NCI-H1048 (cell line): ENCODE measurements around the gene UBA7.
"Not testable (repeated sequence)": the region's sequence is repeated elsewhere in the genome, so short reads cannot be mapped to it uniquely, and the experiment has no call there.

Experiments used
- DNase-seq: peaks from one replicate; lab custom pipeline; 2025; lab: John Stamatoyannopoulos, UW

The UBA7 gene, protein sequence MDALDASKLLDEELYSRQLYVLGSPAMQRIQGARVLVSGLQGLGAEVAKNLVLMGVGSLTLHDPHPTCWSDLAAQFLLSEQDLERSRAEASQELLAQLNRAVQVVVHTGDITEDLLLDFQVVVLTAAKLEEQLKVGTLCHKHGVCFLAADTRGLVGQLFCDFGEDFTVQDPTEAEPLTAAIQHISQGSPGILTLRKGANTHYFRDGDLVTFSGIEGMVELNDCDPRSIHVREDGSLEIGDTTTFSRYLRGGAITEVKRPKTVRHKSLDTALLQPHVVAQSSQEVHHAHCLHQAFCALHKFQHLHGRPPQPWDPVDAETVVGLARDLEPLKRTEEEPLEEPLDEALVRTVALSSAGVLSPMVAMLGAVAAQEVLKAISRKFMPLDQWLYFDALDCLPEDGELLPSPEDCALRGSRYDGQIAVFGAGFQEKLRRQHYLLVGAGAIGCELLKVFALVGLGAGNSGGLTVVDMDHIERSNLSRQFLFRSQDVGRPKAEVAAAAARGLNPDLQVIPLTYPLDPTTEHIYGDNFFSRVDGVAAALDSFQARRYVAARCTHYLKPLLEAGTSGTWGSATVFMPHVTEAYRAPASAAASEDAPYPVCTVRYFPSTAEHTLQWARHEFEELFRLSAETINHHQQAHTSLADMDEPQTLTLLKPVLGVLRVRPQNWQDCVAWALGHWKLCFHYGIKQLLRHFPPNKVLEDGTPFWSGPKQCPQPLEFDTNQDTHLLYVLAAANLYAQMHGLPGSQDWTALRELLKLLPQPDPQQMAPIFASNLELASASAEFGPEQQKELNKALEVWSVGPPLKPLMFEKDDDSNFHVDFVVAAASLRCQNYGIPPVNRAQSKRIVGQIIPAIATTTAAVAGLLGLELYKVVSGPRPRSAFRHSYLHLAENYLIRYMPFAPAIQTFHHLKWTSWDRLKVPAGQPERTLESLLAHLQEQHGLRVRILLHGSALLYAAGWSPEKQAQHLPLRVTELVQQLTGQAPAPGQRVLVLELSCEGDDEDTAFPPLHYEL

GRCh38 chr3:49813497-49814174 is at the start of gene UBA7:
Gene UBA7, minus strand, starts transcription at chr3:49813953. Its CDS starts 166 bp downstream, at chr3:49813787.
- DNase-seq, result no peak

DNA sequence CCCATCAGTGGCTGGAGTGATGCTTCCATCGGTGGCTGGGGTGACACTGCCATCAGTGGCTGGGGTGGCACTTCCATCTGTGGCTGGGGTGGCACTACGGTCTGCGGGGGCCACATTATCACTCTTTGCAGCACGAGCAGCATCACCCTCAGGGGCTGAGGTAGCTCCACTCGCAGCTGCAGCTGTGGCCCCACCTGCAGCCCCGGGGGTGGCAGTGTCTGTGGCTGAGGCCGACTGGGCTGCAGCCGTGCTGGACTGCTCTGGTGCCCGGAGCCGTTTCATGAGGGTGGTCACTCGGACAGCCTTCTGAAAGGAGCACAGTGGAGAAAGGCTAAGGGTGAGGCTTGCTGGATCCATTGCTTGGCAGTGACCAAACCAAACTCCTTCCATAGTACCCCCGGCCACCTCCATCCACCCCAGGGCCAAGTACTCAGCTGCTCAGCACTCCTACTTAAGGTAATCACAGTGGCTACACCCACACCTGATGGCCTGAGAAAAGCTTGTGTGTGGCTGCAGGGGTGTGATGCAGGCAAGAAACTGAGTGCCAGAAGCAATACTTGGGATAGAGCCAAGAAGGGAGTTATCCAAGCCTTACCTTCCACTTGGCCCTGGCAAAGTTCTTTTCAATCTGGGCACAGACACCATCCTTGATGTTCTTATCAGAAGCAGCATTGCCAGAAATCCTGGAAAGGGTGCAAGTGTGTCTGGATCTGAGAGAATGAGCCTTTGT is 46.0 kb upstream of the UBA7 start:
- no peak for DNase-seq

- peak; percentile 71 for DNase-seq
Observed at GRCh38 chr3:49856181-49857005, 42.6 kb upstream of the UBA7 start, which contains the start of gene TRAIP. Gene TRAIP, minus strand, starts transcription at chr3:49856564. Its CDS starts 111 bp downstream, at chr3:49856453.

- no peak for DNase-seq
Observed at GRCh38 chr3:49855662-49856061, 41.9 kb upstream of the UBA7 start.

DNA sequence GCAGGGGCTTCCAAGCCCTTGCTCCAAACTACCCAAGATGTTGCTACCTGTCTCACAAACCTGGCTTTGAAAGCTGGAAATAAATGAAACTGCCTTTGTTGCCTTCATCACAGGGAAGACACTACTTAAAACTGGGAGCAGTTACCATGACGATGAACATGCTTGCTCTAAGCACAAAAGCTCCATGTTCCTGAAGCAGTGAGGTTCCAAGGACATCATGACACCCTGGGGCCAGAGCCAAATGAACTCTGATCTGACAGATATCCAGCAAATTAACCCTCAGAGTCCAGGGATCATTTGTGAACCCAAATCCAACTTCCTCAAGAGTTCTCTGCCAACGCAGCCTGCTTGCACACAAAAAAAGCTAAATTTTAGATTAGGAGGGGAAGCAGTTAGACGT is 31.9 kb upstream of the UBA7 start:
- DNase-seq, result no peak

DNA sequence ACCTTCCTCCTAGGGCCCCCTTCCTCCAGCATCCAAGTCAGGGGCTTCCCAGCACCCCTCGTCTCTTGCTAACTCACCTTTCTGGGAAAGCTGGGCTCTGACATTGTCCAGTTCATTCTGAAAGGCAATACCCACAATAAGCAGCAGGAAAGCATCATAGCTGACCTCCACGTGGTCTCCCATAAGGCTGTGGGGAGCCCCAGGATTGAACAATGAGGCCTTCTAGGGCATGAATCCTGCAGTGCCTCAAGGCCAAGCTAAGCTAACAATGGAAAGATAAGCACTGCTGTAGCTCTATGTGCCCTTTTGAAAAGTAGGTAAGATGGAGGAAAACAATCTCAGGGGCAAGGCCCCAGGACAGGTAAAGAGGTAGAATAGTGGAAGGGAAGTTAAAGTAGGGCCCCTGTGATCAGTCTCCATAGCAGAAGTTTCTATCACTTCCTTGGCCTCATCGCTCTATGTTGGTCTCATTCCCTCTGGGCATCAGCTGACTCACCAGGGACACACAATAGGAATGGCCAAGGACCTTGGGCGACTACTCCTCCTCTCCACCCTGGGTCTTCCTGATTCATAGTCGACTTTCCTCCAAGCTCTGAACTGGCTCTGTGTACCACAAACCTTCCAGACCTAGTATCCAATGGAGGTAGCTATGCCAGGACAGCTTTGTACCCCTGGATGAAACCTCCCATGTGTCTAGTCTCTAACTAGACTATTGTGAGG is 30.9 kb upstream of the UBA7 start:
- no peak for DNase-seq

DNA sequence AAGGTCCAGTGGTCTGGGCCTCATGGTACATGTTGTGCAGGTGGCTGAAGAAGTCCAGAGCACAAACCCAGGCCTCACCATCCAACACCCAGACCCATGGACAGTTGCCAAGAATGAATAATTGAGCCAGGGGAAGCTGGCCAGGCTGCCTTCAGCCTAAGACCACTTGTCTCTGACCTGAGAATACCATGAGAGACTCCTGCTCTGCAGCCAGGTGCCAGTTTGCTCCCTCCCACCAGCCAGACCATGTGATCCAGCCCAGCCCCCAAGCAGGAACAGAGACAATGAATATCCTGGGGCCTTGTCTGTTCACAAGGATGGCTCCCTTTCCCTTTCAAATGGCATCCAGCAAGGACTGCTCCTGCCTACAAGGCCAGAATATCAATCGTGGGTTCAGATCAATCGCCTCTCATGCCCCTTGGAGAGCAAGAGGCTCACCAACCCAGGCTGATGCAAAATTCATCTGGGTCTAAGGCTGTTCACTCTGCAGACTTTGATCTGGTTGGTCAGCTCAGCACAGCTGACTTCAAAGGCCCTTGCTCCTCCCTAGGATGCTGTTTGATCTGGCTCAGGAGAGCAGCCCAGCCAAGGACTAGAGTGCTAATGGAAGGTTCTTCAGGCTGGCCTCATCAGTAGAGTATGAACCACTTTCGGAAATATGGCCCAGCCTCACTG is 29.2 kb upstream of the UBA7 start:
- no peak for DNase-seq

DNA sequence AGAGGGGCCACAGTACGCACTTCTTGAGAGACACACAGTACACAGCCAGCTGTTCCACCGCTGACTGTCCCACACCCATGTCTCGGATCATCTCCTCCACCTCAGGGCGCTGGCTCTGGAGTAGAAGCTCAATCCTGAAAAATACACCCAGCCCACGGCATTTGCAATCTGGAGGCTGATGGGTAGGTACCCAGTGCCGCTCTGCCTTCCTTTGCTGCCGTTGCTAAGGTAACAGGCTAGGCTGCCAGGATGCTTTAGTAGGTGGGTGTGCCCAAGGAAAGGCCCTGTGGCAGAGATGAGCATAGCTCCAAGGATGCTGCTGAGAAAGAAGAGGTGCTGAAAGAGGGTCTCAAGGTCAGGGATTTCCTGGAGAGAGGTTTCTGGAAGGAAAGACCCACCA is 28.1 kb upstream of the UBA7 start:
- no peak for DNase-seq

DNA sequence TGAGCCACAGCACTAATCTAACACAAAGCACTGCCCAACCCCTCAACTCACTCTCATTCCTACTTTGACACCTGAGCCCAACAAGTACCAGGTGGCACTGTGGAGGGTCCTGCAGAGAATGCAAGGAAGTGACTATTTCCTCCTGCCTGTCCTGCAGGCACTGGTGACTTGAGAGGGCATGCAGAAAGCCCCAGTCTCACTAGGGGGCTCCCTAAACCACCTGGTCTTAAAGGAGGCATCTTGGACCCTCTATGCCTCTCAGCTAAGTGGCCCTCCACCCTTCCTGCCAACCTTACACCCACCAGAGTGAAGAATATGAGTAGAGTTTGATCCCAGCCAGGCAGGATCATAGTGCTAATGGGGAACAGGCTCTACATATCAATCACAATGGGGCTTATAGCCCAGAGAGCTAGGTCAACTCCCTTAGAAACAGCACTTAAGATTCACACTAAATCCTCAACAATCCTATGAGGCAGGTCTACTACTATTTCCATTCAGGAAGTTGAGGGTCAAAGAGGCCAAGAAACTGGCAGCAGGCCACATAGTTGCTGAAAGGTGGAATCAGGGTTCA is 27.5 kb upstream of the UBA7 start:
- DNase-seq, result no peak

GRCh38 chr3:49840388-49840787 is 26.6 kb upstream of the UBA7 start:
- no peak for DNase-seq

DNA sequence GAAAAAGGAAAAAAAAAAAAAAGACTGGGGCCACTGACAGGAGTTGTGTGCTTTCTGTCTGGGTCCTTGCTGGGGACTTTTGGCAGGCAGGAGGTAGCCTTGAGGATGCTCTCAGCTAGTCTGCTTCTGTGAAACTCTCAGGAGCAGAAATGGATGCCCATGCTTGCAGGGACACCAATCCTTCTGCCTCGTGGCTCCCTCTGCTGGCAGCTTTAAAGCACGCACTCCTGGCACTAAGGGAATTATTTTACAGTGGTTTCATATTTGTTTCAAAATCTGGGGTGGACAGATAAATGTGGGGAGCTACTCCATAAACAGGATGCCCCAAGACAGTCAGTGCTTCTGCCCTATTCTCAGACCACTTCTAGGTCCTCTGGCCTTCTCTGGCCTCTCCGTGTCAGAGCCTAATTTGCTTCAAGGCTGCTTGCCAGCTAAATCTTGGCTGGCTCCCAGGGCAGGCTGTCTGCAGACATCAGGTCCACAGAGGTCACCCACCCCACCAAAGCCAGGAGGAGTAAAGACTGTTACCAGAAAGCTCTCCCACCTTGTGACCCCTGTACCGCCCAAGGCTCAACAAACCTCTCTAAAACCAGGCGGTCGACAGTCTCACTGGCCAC is 25.5 kb upstream of the UBA7 start:
- no peak for DNase-seq

DNA sequence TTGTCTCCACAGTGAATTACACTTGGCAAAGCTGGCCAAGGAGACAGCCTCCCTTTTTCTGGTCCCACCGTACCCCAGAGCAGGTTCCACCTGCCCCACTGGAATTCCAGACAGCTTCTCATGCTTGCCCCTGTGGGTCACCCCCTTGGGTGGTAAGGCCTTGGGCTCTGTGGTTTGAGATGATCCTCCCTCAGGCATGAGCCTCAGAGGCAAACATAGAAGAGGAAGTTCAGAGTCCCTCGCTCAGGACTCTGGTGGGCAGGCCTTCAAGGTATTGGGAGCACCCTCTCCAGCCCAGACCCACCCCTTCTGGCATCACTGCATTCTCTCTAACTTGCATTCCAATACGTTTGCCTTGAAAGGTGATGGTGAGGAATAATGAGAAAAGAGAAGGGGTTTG is 17.6 kb upstream of the UBA7 start:
- no peak for DNase-seq

GRCh38 chr3:49826016-49826415 is 12.3 kb upstream of the UBA7 start:
- DNase-seq, result no peak

DNA sequence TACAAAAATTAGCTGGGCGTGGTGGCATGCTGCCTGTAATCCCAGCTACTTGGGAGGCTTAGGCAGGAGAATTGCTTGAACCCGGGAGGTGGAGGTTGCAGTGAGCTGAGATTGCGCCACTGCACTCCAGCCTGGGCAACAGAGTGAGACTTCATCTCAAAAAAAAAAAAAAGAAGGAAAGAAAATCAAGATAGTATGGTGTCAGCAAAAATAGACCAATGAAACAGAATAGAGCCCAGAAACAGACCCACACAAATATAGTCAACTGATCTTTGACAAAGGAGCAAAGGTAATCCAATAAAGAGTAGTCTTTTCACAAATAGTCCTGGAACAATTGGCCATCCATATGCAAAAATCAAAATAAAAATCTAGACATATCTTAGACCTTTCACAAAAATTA is 9.4 kb upstream of the UBA7 start:
- not testable (repeated sequence) for DNase-seq

DNA sequence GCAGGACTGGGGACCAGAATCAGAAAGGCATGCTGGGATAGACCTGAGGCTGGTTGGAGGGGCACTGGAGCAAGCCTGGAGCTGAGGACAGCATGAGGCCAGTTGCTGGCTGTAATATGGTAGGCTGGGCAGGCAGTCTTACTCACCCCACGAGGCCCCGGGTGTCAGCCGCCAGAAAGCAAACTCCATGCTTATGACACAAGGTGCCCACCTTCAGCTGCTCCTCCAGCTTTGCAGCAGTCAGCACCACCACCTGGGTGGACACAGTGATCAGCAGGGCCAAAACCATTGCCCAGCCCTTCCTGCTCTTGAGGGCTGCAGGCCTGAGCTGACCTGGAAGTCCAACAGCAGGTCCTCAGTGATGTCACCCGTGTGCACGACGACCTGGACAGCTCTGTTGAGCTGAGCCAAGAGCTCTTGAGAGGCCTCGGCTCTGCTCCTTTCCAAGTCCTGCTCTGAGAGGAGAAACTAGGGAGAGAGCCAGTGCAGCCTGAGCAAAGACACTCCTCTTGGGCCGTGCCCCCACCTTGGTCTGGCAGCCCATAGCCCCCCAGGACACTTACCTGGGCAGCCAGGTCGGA is 747 bp downstream of the UBA7 start:
- DNase-seq, result no peak

- no peak for DNase-seq
Observed at GRCh38 chr3:49807431-49808114, 6.2 kb downstream of the UBA7 start.

DNA sequence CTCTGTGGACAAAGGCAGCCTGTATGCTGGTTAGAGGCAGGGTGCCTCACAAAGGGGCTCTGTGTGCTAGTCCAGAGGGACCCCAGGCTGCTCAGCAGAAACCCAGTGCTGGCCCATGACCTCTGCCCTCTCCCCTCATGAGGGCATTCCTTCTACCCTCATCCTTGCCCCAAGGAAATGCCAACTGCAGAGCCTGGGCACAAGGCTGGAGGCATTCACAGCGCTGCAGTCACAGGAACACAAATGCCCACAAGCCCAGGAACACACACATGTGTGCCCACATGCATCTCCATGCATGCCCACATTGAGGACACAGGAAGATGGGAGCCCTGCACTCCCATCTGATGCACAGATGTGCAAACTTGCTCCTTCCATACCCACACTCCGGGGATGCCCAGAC is 6.9 kb downstream of the UBA7 start:
- DNase-seq, result no peak
